H1 (cell line): ENCODE data around the gene RUNX1. TPM values are rescaled to one million over a fixed set of nuclear protein-coding genes. Genes with fewer than 3 reads are reported as not detected.

ENCODE experiments used
- ATF3 ChIP-seq: IDR thresholded peaks from 2 replicates; pipeline ENCODE4 v1.6.1; 2011; ENCODE audit warnings: low read depth, mild to moderate bottlenecking, low read length; ENCODE audit not compliant: insufficient read depth
- CBX5 ChIP-seq: fragments of 300-800, 300-1000 bp; sonication (generic); IDR thresholded peaks from 2 replicates; pipeline ENCODE4 v1.7.1; 2016; ENCODE audit warnings: antibody characterized with exemption, low read length, low read depth
- CBX8 ChIP-seq: fragments of 300-800, 300-1000 bp; sonication (generic); IDR thresholded peaks from 2 replicates; pipeline ENCODE4 v1.7.1; 2016; ENCODE audit warnings: low read depth, low read length, borderline replicate concordance
- EGR1 ChIP-seq: IDR thresholded peaks from 2 replicates; pipeline ENCODE4 v1.6.1; 2011; ENCODE audit warnings: low read depth, low read length, borderline replicate concordance
- EZH2 ChIP-seq: fragments of 200-600 bp; sonication (generic); IDR thresholded peaks from 2 replicates; pipeline ENCODE4 v1.7.1; 2012; ENCODE audit warnings: low read depth, mild to moderate bottlenecking, moderate library complexity, low read length, inconsistent platforms; ENCODE audit not compliant: severe bottlenecking
- FOSL1 ChIP-seq: IDR thresholded peaks from 2 replicates; pipeline ENCODE4 v1.6.1; 2011; ENCODE audit warnings: mild to moderate bottlenecking, low read depth, low read length, moderate library complexity; ENCODE audit not compliant: insufficient read depth
- GTF2F1 ChIP-seq: IDR thresholded peaks from 2 replicates; pipeline ENCODE4 v1.6.1; 2012; ENCODE audit warnings: low read depth, low read length, improper control_type of control experiment, borderline replicate concordance
- HDAC2 ChIP-seq, 2 experiments: fragments of 300-600 bp in 1 of 2; sonication (generic) in 1 of 2; IDR thresholded peaks; 2 replicates each; pipeline ENCODE4 v1.6.1; 2011 to 2012; ENCODE audit warnings: low read depth in 2 of 2, low read length in 2 of 2, mild to moderate bottlenecking in 2 of 2, moderate library complexity in 2 of 2, borderline replicate concordance in 1 of 2, inconsistent platforms in 1 of 2
- KDM5A ChIP-seq: fragments of 200-600 bp; IDR thresholded peaks from 2 replicates; pipeline ENCODE4 v1.7.1; 2012; ENCODE audit warnings: mild to moderate bottlenecking, low read length, inconsistent platforms, mixed read lengths
- MAFK ChIP-seq: IDR thresholded peaks from 2 replicates; pipeline ENCODE4 v1.6.1; 2012; ENCODE audit warnings: low read depth, mild to moderate bottlenecking, improper control_type of control experiment, low read length
- RAD21 ChIP-seq, 2 experiments: IDR thresholded peaks in 1 of 2; conservative IDR thresholded peaks in 1 of 2; 2 replicates each; pipeline ENCODE4 v1.6.1; 2011; ENCODE audit warnings: low read depth in 2 of 2, low read length in 2 of 2, improper control_type of control experiment in 1 of 2, inconsistent platforms in 1 of 2, mild to moderate bottlenecking in 1 of 2, moderate library complexity in 1 of 2
- RBBP5 ChIP-seq: IDR thresholded peaks from 2 replicates; pipeline ENCODE4 v1.7.1; 2012; ENCODE audit warnings: low read depth, mild to moderate bottlenecking, inconsistent platforms, low read length, moderate library complexity, borderline replicate concordance
- RNF2 ChIP-seq: fragments of 200-900, 300-1000 bp; sonication (generic); IDR thresholded peaks from 2 replicates; pipeline ENCODE4 v1.7.1; 2016; ENCODE audit warnings: borderline replicate concordance, low read depth, mild to moderate bottlenecking, antibody characterized with exemption, low read length; ENCODE audit not compliant: poor library complexity, severe bottlenecking; ENCODE audit errors: missing control alignments
- RXRA ChIP-seq: IDR thresholded peaks from 2 replicates; pipeline ENCODE4 v1.6.1; 2011; ENCODE audit warnings: low read depth, mild to moderate bottlenecking, low read length, moderate library complexity; ENCODE audit not compliant: insufficient read depth
- SP2 ChIP-seq: IDR thresholded peaks from 2 replicates; pipeline ENCODE4 v1.6.1; 2012; ENCODE audit warnings: mild to moderate bottlenecking, low read length, inconsistent platforms
- SRF ChIP-seq: IDR thresholded peaks from 2 replicates; pipeline ENCODE4 v1.6.1; 2011; ENCODE audit warnings: mild to moderate bottlenecking, low read depth, low read length, moderate library complexity
- SUZ12 ChIP-seq: fragments of 200-600 bp; sonication (generic); IDR thresholded peaks from 2 replicates; pipeline ENCODE4 v1.6.1; 2012; ENCODE audit warnings: mild to moderate bottlenecking, inconsistent platforms, low read length, moderate library complexity, mixed read lengths
- TAF7 ChIP-seq: optimal IDR thresholded peaks from 2 replicates; pipeline ENCODE3; 2011; ENCODE audit warnings: low read depth, mild to moderate bottlenecking, inconsistent platforms, low read length, moderate library complexity, borderline replicate concordance
- polyA plus RNA-seq, 7 experiments: library from polyadenylated mRNA; depleted of rRNA in 3 of 7; stranded (reverse) in 5 of 7; unstranded in 2 of 7; fragments of >200 nt in 5 of 7; fragments of 200-250 nt in 2 of 7; gene quantifications; 1 replicate in 5 of 7; 2 replicates in 1 of 7; 4 replicates in 1 of 7; pipeline versions ENCODE4 v1.2.1 to v1.2.3, GENCODE V29; 2011 to 2013; ENCODE audit warnings: missing spikeins in 2 of 7, mixed read lengths in 2 of 7
- total RNA-seq: library from RNA; stranded (reverse); fragmentation: NEBNext Ultra II Directional; extraction: Animal tissue kit (Norgen Biotek cat#: 25700); gene quantifications from 2 replicates; pipeline ENCODE4 v1.2.1, GENCODE V29; 2021
- TF ChIP-seq, protein P1 (sequence below): IDR thresholded peaks from 2 replicates; pipeline ENCODE4 v1.6.1; 2012; ENCODE audit warnings: low read length, inconsistent platforms

RUNX1 gene
- total and polyA plus RNA-seq, 2 of the 8 experiments (the other 6 are each of a cell fraction or from before 2014, with no cell fraction given) = 0.20 to 0.60 TPM

DNA sequence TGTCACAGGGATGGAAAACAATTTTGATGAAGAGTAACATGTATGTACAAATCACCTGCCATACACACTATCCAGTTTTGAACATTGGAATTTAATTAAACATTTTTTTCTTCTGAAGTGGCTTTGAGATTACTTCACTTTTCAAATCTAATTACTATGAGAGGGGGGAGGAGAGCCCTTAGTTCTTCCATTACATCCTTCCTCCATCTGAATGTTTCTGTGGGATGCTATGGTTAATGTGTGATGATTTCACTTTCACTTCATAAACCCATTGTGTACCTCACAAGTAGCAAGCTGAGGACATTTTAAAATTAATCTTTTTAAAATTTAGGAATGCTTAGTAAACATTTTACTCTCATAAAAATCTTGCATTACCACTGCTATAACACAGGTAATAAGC, 156.9 kb downstream of the RUNX1 start (continued):
- TF ChIP-seq MAFK (no peak), ATF3 (no peak), RXRA (no peak), RAD21 (IDR thresholded peaks at IDR 0.05 in 1 of 2, conservative IDR thresholded peaks at IDR 0.05 in 1 of 2; ENCODE audit: low read depth in 2 of 2, low read length in 2 of 2) (no peak), KDM5A (no peak), RBBP5 (no peak), FOSL1 (no peak), TAF7 (no peak), CBX5 (no peak), EGR1 (no peak), HDAC2 (IDR thresholded peaks at IDR 0.05; ENCODE audit: borderline replicate concordance in 1 of 2, low read depth in 2 of 2, low read length in 2 of 2) (no peak), SUZ12 (no peak), EZH2 (no peak), SP2 (no peak), RNF2 (no peak), GTF2F1 (no peak), CBX8 (no peak), SRF (no peak)
- TF ChIP-seq, protein P1, sequence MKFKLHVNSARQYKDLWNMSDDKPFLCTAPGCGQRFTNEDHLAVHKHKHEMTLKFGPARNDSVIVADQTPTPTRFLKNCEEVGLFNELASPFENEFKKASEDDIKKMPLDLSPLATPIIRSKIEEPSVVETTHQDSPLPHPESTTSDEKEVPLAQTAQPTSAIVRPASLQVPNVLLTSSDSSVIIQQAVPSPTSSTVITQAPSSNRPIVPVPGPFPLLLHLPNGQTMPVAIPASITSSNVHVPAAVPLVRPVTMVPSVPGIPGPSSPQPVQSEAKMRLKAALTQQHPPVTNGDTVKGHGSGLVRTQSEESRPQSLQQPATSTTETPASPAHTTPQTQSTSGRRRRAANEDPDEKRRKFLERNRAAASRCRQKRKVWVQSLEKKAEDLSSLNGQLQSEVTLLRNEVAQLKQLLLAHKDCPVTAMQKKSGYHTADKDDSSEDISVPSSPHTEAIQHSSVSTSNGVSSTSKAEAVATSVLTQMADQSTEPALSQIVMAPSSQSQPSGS = no peak
- TF ChIP-seq, all 59 proteins: peak for 0
